K562 (cell line): ENCODE results near the gene CDH1. TPM values are rescaled to one million over a fixed set of nuclear protein-coding genes. Genes with fewer than 3 reads are reported as not detected.

Experiments
- ASH1L ChIP-seq: fragments of 450-650 bp; IDR thresholded peaks from 2 replicates; pipeline ENCODE4 v1.6.1; 2018; ENCODE audit warnings: borderline replicate concordance, mild to moderate bottlenecking, low read depth; ENCODE audit not compliant: partially characterized antibody
- CBFA2T2 ChIP-seq: fragments of 450-650 bp; conservative IDR thresholded peaks from 2 replicates; pipeline ENCODE4 v1.6.1; 2017; ENCODE audit warnings: mild to moderate bottlenecking
- DMBX1 ChIP-seq: fragments of 250-450 bp; sonication (Bioruptor Pico); IDR thresholded peaks from 2 replicates; pipeline ENCODE4 v1.8.0; 2022; ENCODE audit warnings: inconsistent platforms, mild to moderate bottlenecking, moderate library complexity, borderline replicate concordance
- EWSR1 ChIP-seq: fragments of 450-650 bp; IDR thresholded peaks from 2 replicates; pipeline ENCODE4 v1.6.1; 2018; ENCODE audit warnings: borderline replicate concordance, mild to moderate bottlenecking, low read depth, moderate library complexity; ENCODE audit not compliant: partially characterized antibody
- JUN ChIP-seq, 2 experiments: sonication (generic) in 1 of 2; formaldehyde crosslinking in 1 of 2; IDR thresholded peaks; 2 replicates each; pipeline versions ENCODE4 v1.6.1 to v1.8.0; 2012 to 2022; ENCODE audit warnings: borderline replicate concordance in 2 of 2, mild to moderate bottlenecking in 2 of 2, improper control_type of control experiment in 1 of 2, low read depth in 1 of 2, low read length in 1 of 2, missing genetic modification reagents in 1 of 2
- KDM1A ChIP-seq, 2 experiments: fragments of 450-650 bp; IDR thresholded peaks; 2 replicates each; pipeline ENCODE4 v1.6.1; 2016; ENCODE audit warnings: mild to moderate bottlenecking in 2 of 2
- NCOA4 ChIP-seq: fragments of 450-650 bp; IDR thresholded peaks from 2 replicates; pipeline ENCODE4 v1.6.1; 2018; ENCODE audit warnings: mild to moderate bottlenecking; ENCODE audit not compliant: partially characterized antibody
- NFE2 ChIP-seq: IDR thresholded peaks from 2 replicates; pipeline ENCODE4 v1.6.1; 2014; ENCODE audit warnings: antibody characterized with exemption, low read depth
- POLR2AphosphoS5 ChIP-seq: IDR thresholded peaks from 2 replicates; pipeline ENCODE4 v1.6.1; 2011; ENCODE audit warnings: mild to moderate bottlenecking, low read depth, low read length, moderate library complexity; ENCODE audit not compliant: control insufficient read depth, insufficient read depth
- SMC3 ChIP-seq: conservative IDR thresholded peaks from 2 replicates; pipeline ENCODE4 v1.6.1; 2011; ENCODE audit warnings: low read depth, low read length, improper control_type of control experiment; ENCODE audit not compliant: insufficient read depth
- SRSF1 ChIP-seq: fragments of 200-400 bp; formaldehyde crosslinking; IDR thresholded peaks from 2 replicates; pipeline ENCODE4 v1.6.1; 2017; ENCODE audit warnings: mild to moderate bottlenecking, low read depth, low read length, moderate library complexity
- TCF3 ChIP-seq: sonication (generic); formaldehyde crosslinking; IDR thresholded peaks from 2 replicates; pipeline ENCODE4 v1.4.0; 2020; ENCODE audit warnings: mild to moderate bottlenecking, missing genetic modification reagents
- ZFP30 ChIP-seq: fragments of 250-450 bp; sonication (Bioruptor Pico); IDR thresholded peaks from 2 replicates; pipeline ENCODE4 v1.8.0; 2022; ENCODE audit warnings: moderate library complexity, mild to moderate bottlenecking, inconsistent platforms, borderline replicate concordance
- ZFX ChIP-seq: sonication (generic); formaldehyde crosslinking; IDR thresholded peaks from 2 replicates; pipeline ENCODE4 v1.8.0; 2022; ENCODE audit warnings: mild to moderate bottlenecking, missing genetic modification reagents, moderate library complexity
- ZNF384 ChIP-seq: IDR thresholded peaks from 2 replicates; pipeline ENCODE4 v1.6.1; 2012; ENCODE audit warnings: low read depth, low read length, improper control_type of control experiment
- polyA plus RNA-seq, 8 experiments: library from polyadenylated mRNA; depleted of rRNA in 4 of 8; stranded (reverse) in 5 of 8; unstranded in 3 of 8; fragments of >200 nt; fragmentation: Nextera tagmentation in 2 of 8; fragmentation: Illumina TruSeq in 1 of 8; extraction: Ambion mirVana in 2 of 8; extraction: Trizol in 1 of 8; gene quantifications; 2 replicates each; pipeline versions ENCODE4 v1.2.1 to v1.2.3, GENCODE V29; 2011 to 2014; ENCODE audit warnings: inconsistent platforms in 1 of 8, missing spikeins in 1 of 8
- total RNA-seq, 7 experiments: library from RNA; depleted of rRNA in 6 of 7; stranded (reverse); fragments of >200 nt in 6 of 7; fragmentation: Illumina TruSeq in 2 of 7; extraction: Trizol in 2 of 7; gene quantifications; 2 replicates each; pipeline versions ENCODE4 v1.2.1 to v1.2.3, GENCODE V29; 2011 to 2021; ENCODE audit warnings: low replicate concordance in 1 of 7
- TF ChIP-seq, protein P1 (sequence below): fragments of 450-650 bp; IDR thresholded peaks from 2 replicates; pipeline ENCODE4 v1.6.1; 2018; ENCODE audit warnings: mild to moderate bottlenecking, low read depth; ENCODE audit not compliant: partially characterized antibody
- TF ChIP-seq, protein P2 (sequence below): fragments of 250-450 bp; sonication (Bioruptor Pico); IDR thresholded peaks from 2 replicates; pipeline ENCODE4 v1.4.0; 2020; ENCODE audit warnings: mild to moderate bottlenecking, moderate library complexity
- TF ChIP-seq, protein P3 (sequence below): sonication (generic); formaldehyde crosslinking; IDR thresholded peaks from 2 replicates; pipeline ENCODE4 v1.8.0; 2022; ENCODE audit warnings: mild to moderate bottlenecking, missing genetic modification reagents
- TF ChIP-seq, protein P4 (sequence below): sonication (generic); IDR thresholded peaks from 2 replicates; pipeline ENCODE4 v1.6.1; 2016
- TF ChIP-seq, protein P5 (sequence below), 2 experiments: fragments of 450-650 bp; IDR thresholded peaks; 2 replicates each; pipeline ENCODE4 v1.6.1; 2016

CDH1 gene
- total and polyA plus RNA-seq, 9 of the 15 experiments (the other 6 are each of a cell fraction or from before 2014, with no cell fraction given) = 0.01 to 0.69 TPM; not detected in 7

DNA sequence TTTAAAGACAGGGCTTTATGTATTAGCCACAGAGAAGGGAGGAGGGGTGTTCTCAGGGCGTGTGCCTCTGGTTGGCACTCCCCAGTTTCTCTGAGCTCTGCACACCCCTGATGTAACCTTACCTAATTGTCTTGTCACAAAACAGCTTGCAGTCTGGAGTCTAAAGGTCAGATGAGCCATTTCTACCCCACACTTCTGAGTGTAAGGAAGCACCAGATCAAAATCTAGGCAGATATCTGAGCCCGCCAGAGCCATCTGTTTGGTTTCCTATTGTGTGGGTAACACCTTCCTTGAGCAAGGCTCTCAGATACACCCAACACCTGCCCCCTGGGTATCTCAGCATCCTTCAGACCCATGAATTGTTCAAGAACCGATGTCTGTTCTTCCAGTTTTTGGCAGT lies 15.5 kb downstream of the CDH1 start (continued):
- TF ChIP-seq, protein P1, sequence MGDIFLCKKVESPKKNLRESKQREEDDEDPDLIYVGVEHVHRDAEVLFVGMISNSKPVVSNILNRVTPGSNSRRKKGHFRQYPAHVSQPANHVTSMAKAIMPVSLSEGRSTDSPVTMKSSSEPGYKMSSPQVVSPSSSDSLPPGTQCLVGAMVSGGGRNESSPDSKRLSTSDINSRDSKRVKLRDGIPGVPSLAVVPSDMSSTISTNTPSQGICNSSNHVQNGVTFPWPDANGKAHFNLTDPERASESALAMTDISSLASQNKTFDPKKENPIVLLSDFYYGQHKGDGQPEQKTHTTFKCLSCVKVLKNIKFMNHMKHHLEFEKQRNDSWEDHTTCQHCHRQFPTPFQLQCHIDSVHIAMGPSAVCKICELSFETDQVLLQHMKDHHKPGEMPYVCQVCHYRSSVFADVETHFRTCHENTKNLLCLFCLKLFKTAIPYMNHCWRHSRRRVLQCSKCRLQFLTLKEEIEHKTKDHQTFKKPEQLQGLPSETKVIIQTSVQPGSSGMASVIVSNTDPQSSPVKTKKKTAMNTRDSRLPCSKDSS = no peak
- TF ChIP-seq, protein P2, sequence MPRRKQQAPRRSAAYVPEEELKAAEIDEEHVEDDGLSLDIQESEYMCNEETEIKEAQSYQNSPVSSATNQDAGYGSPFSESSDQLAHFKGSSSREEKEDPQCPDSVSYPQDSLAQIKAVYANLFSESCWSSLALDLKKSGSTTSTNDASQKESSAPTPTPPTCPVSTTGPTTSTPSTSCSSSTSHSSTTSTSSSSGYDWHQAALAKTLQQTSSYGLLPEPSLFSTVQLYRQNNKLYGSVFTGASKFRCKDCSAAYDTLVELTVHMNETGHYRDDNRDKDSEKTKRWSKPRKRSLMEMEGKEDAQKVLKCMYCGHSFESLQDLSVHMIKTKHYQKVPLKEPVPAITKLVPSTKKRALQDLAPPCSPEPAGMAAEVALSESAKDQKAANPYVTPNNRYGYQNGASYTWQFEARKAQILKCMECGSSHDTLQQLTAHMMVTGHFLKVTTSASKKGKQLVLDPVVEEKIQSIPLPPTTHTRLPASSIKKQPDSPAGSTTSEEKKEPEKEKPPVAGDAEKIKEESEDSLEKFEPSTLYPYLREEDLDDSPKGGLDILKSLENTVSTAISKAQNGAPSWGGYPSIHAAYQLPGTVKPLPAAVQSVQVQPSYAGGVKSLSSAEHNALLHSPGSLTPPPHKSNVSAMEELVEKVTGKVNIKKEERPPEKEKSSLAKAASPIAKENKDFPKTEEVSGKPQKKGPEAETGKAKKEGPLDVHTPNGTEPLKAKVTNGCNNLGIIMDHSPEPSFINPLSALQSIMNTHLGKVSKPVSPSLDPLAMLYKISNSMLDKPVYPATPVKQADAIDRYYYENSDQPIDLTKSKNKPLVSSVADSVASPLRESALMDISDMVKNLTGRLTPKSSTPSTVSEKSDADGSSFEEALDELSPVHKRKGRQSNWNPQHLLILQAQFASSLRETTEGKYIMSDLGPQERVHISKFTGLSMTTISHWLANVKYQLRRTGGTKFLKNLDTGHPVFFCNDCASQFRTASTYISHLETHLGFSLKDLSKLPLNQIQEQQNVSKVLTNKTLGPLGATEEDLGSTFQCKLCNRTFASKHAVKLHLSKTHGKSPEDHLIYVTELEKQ (CRISPR knock-in tag) = no peak
- TF ChIP-seq, protein P3, sequence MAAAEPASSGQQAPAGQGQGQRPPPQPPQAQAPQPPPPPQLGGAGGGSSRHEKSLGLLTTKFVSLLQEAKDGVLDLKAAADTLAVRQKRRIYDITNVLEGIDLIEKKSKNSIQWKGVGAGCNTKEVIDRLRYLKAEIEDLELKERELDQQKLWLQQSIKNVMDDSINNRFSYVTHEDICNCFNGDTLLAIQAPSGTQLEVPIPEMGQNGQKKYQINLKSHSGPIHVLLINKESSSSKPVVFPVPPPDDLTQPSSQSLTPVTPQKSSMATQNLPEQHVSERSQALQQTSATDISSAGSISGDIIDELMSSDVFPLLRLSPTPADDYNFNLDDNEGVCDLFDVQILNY = no peak
- TF ChIP-seq ZNF384 = no peak
- TF ChIP-seq NFE2 = no peak
- no peak for TF ChIP-seq JUN (IDR thresholded peaks at IDR 0.05; ENCODE audit: borderline replicate concordance, low read depth, low read length)
- TF ChIP-seq JUN (CRISPR knock-in tag; IDR thresholded peaks at IDR 0.05; ENCODE audit: borderline replicate concordance) = no peak
- no peak for TF ChIP-seq ZFP30 (CRISPR knock-in tag)
- TF ChIP-seq, protein P4, sequence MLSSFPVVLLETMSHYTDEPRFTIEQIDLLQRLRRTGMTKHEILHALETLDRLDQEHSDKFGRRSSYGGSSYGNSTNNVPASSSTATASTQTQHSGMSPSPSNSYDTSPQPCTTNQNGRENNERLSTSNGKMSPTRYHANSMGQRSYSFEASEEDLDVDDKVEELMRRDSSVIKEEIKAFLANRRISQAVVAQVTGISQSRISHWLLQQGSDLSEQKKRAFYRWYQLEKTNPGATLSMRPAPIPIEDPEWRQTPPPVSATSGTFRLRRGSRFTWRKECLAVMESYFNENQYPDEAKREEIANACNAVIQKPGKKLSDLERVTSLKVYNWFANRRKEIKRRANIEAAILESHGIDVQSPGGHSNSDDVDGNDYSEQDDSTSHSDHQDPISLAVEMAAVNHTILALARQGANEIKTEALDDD = no peak
- TF ChIP-seq KDM1A (IDR thresholded peaks at IDR 0.05) = peak in 1 of 2 experiments; percentile 14; a peak in 1 of 4 replicates
- TF ChIP-seq, protein P5, sequence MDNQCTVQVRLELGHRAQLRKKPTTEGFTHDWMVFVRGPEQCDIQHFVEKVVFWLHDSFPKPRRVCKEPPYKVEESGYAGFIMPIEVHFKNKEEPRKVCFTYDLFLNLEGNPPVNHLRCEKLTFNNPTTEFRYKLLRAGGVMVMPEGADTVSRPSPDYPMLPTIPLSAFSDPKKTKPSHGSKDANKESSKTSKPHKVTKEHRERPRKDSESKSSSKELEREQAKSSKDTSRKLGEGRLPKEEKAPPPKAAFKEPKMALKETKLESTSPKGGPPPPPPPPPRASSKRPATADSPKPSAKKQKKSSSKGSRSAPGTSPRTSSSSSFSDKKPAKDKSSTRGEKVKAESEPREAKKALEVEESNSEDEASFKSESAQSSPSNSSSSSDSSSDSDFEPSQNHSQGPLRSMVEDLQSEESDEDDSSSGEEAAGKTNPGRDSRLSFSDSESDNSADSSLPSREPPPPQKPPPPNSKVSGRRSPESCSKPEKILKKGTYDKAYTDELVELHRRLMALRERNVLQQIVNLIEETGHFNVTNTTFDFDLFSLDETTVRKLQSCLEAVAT (IDR thresholded peaks at IDR 0.05) = no peak
- TF ChIP-seq SMC3 = no peak
- peak; percentile 78 for TF ChIP-seq CBFA2T2
- TF ChIP-seq ASH1L = no peak
- TF ChIP-seq TCF3 (CRISPR knock-in tag) = peak; percentile 68
- no peak for TF ChIP-seq DMBX1
- TF ChIP-seq NCOA4 = no peak
- no peak for TF ChIP-seq EWSR1
- peak; percentile 27; the same call in 1 of the 2 replicates for TF ChIP-seq POLR2AphosphoS5
- TF ChIP-seq ZFX (CRISPR knock-in tag) = no peak
- TF ChIP-seq SRSF1 = no peak
